Gastrocnemius medialis (tissue), 4 donors: ENCODE measurements around the gene PLXNA3. TPM values are rescaled to one million over a fixed set of nuclear protein-coding genes. Genes with fewer than 3 reads are reported as not detected.

Experiments
- ATAC-seq, 2 donors: fragments of 150-250 bp; one replicate each; pipeline ENCODE4 v1.9.1; 2016
- DNase-seq, 2 donors: peaks; one replicate each; pipeline ENCODE4 v3.0.0-alpha.2; 2019
- H3K27ac ChIP-seq, 4 donors: fragments of 200-600 bp; sonication (generic); 1 replicate in 1 of 4; 2 replicates in 3 of 4; pipeline ENCODE4 v1.5.1; 2016 to 2018; ENCODE audit warnings: mild to moderate bottlenecking in 2 of 4, moderate library complexity in 1 of 4
- H3K27me3 ChIP-seq, 3 donors: fragments of 200-600 bp; sonication (generic) in 2 of 3; 1 replicate in 1 of 3; 2 replicates in 2 of 3; pipeline versions ENCODE4 v1.5.1 to v1.6.0; 2016 to 2019; ENCODE audit warnings: mild to moderate bottlenecking in 1 of 3, moderate library complexity in 1 of 3
- H3K36me3 ChIP-seq, 2 donors: fragments of 200-600 bp; sonication (generic) in 1 of 2; one replicate each; pipeline ENCODE4 v1.5.1; 2017 to 2018
- H3K4me1 ChIP-seq, 2 donors: fragments of 200-600 bp; sonication (generic) in 1 of 2; one replicate each; pipeline ENCODE4 v1.5.1; 2016 to 2017; ENCODE audit warnings: mild to moderate bottlenecking in 2 of 2
- H3K4me3 ChIP-seq, 4 donors: fragments of 200-600 bp; sonication (generic) in 3 of 4; 1 replicate in 1 of 4; 2 replicates in 3 of 4; pipeline ENCODE4 v1.5.1; 2016 to 2019; ENCODE audit warnings: mild to moderate bottlenecking in 2 of 4
- H3K9me3 ChIP-seq, 3 donors: fragments of 200-600 bp; sonication (generic) in 2 of 3; 1 replicate in 1 of 3; 2 replicates in 2 of 3; pipeline ENCODE4 v1.5.1; 2016 to 2019
- CTCF ChIP-seq, 5 experiments: fragments of 450-650 bp in 3 of 5; fragments of 200-600 bp in 2 of 5; sonication (generic) in 2 of 5; IDR thresholded peaks in 4 of 5; conservative IDR thresholded peaks in 1 of 5; 1 replicate in 4 of 5; 2 replicates in 1 of 5; pipeline ENCODE4 v1.5.1; 2016 to 2019; ENCODE audit warnings: antibody characterized with exemption in 5 of 5, mild to moderate bottlenecking in 3 of 5, moderate library complexity in 3 of 5
- POLR2A ChIP-seq, 2 donors: fragments of 450-650 bp; IDR thresholded peaks; one replicate each; pipeline ENCODE4 v1.6.1; 2017; ENCODE audit warnings: antibody characterized with exemption in 2 of 2, mild to moderate bottlenecking in 2 of 2, moderate library complexity in 2 of 2
- in situ Hi-C, 4 donors: fragments of 200-750 bp; cut with MboI; loops; one replicate each; pipeline versions ENCODE4 v1.15.0 to v1.8.0; 2017; ENCODE audit warnings: low sequenced_read_pairs in 4 of 4
- intact Hi-C: fragments of 100-400 bp; cut with DNase I; formaldehyde crosslinking; loops from one replicate; pipeline ENCODE4 v1.15.1; 2023; ENCODE audit warnings: low total_unique reads
- total RNA-seq, 4 donors: library from RNA; depleted of rRNA; stranded (reverse); fragments of >200 nt; gene quantifications; one replicate each; pipeline versions ENCODE4 v1.1.0 to v1.2.3, GENCODE V29; 2016

PLXNA3 gene
- total RNA-seq, 4 donors from 2014 or later, result 1.2 to 10.7 (median 2.8) TPM

- in situ Hi-C loops, result no loop called here
- no peak for TF ChIP-seq CTCF (IDR thresholded peaks at IDR 0.05 in 4 of 5, conservative IDR thresholded peaks at IDR 0.05 in 1 of 5)
- TF ChIP-seq POLR2A (IDR thresholded peaks at IDR 0.05), result no peak
- peaks cover 0 to 4% of the 10 kb centered on the region in 2 donors for H3K36me3 ChIP-seq
Observed at GRCh38 chrX:154502098-154502497, 44.0 kb downstream of the PLXNA3 start.

GRCh38 chrX:154502989-154503388, 44.9 kb downstream of the PLXNA3 start:
- H3K4me3 ChIP-seq, result no peak overlapping the region
- H3K27me3 ChIP-seq, result no peaks in the 10 kb centered on the region
- intact Hi-C loops, result no loop called here
- in situ Hi-C loops, result no loop called here
- H3K9me3 ChIP-seq, result no peaks in the 10 kb centered on the region
- no peaks in the 10 kb centered on the region for H3K4me1 ChIP-seq
- peaks cover 0 to 4% of the 10 kb centered on the region in 2 donors for H3K36me3 ChIP-seq
- DNase-seq, result no peak
- no peak for TF ChIP-seq POLR2A (IDR thresholded peaks at IDR 0.05)
- TF ChIP-seq CTCF (IDR thresholded peaks at IDR 0.05 in 4 of 5, conservative IDR thresholded peaks at IDR 0.05 in 1 of 5), result no peak
- H3K27ac ChIP-seq, result no peak overlapping the region
- ATAC-seq, result no peak

More at GRCh38 chrX:154502098-154502497, 44.0 kb downstream of the PLXNA3 start:
- no peaks in the 10 kb centered on the region for H3K4me1 ChIP-seq
- DNase-seq (no peak), ATAC-seq (no peak)
- intact Hi-C loops, result no loop called here
- no peak overlapping the region for H3K4me3 ChIP-seq
- no peaks in the 10 kb centered on the region for H3K9me3 ChIP-seq
- H3K27me3 ChIP-seq, result no peaks in the 10 kb centered on the region
- H3K27ac ChIP-seq, result no peak overlapping the region

GRCh38 chrX:154505734-154506133, 47.7 kb downstream of the PLXNA3 start:
- peaks cover 0 to 4% of the 10 kb centered on the region in 2 donors for H3K36me3 ChIP-seq
- DNase-seq (no peak), ATAC-seq (no peak)
- H3K9me3 ChIP-seq, result no peaks in the 10 kb centered on the region
- no peaks in the 10 kb centered on the region for H3K4me1 ChIP-seq
- H3K27ac ChIP-seq, result no peak overlapping the region
- H3K4me3 ChIP-seq, result no peak overlapping the region
- in situ Hi-C loops (no loop called here), intact Hi-C loops (no loop called here)
- H3K27me3 ChIP-seq, result no peaks in the 10 kb centered on the region
- no peak for TF ChIP-seq POLR2A (IDR thresholded peaks at IDR 0.05)
- TF ChIP-seq CTCF (IDR thresholded peaks at IDR 0.05 in 4 of 5, conservative IDR thresholded peaks at IDR 0.05 in 1 of 5), result no peak

GRCh38 chrX:154506483-154507332, 48.6 kb downstream of the PLXNA3 start:
- Histone ChIP-seq H3K27ac (no peak overlapping the region), H3K4me3 (no peak overlapping the region), H3K36me3 (peaks cover 0 to 4% of the 10 kb centered on the region in 2 donors), H3K4me1 (no peaks in the 10 kb centered on the region), H3K27me3 (no peaks in the 10 kb centered on the region), H3K9me3 (no peaks in the 10 kb centered on the region)
- no peak for TF ChIP-seq CTCF (IDR thresholded peaks at IDR 0.05 in 4 of 5, conservative IDR thresholded peaks at IDR 0.05 in 1 of 5)
- TF ChIP-seq POLR2A (IDR thresholded peaks at IDR 0.05), result no peak
- intact Hi-C loops, result no loop called here
- in situ Hi-C loops, result no loop called here
- DNase-seq (no peak), ATAC-seq (no peak)
